H1 (cell line): ENCODE results near the gene STK33. TPM values are rescaled to one million over a fixed set of nuclear protein-coding genes. Genes with fewer than 3 reads are reported as not detected.

ENCODE experiments used
- CTCF ChIA-PET: fragments of 300-600 bp; sonication (Branson Sonifier 250); formaldehyde crosslinking; loops from one replicate; lab custom pipeline; 2021; ENCODE audit not compliant: partially characterized antibody; lab: Charles Lee
- POLR2A ChIA-PET: fragments of 300-600 bp; sonication (Branson Sonifier 250); formaldehyde crosslinking; loops from one replicate; lab custom pipeline; 2021; ENCODE audit warnings: inconsistent platforms; ENCODE audit not compliant: partially characterized antibody; lab: Charles Lee
- DNase-seq, 2 experiments: peaks; one replicate each; pipeline versions ENCODE4 v3.0.0 to v3.0.0-alpha.2; 2010 to 2022; ENCODE audit warnings: low spot score in 2 of 2, low read depth in 1 of 2, mixed read lengths in 1 of 2
- FAIRE-seq: peaks from 2 replicates; lab custom pipeline; 2011; peaks lifted over from hg19 to GRCh38; lab: Jason Lieb, UNC
- H2AFZ ChIP-seq: 2 replicates; pipeline ENCODE4 v1.8.1; 2012; ENCODE audit warnings: low read length, inconsistent platforms
- H2AK5ac ChIP-seq: 2 replicates; pipeline ENCODE4 v1.6.1; 2013; ENCODE audit warnings: low read depth, low read length
- H2BK120ac ChIP-seq: replicated peaks from 2 replicates; pipeline ENCODE3; 2013; ENCODE audit warnings: low read depth, low read length, inconsistent platforms
- H2BK12ac ChIP-seq: 2 replicates; pipeline ENCODE4 v1.6.1; 2013; ENCODE audit warnings: low read depth, low read length
- H2BK15ac ChIP-seq: 2 replicates; pipeline ENCODE4 v1.6.1; 2013; ENCODE audit warnings: low read length
- H2BK20ac ChIP-seq: 2 replicates; pipeline ENCODE4 v1.6.1; 2013; ENCODE audit warnings: low read length
- H2BK5ac ChIP-seq: 2 replicates; pipeline ENCODE4 v1.6.1; 2013; ENCODE audit warnings: low read depth, low read length
- H3K14ac ChIP-seq: 2 replicates; pipeline ENCODE4 v1.6.1; 2013; ENCODE audit warnings: inconsistent platforms; ENCODE audit not compliant: insufficient read length
- H3K18ac ChIP-seq: 2 replicates; pipeline ENCODE4 v1.6.1; 2013; ENCODE audit warnings: low read length; ENCODE audit errors: extremely low read depth
- H3K23ac ChIP-seq: 2 replicates; pipeline ENCODE4 v1.6.1; 2013; ENCODE audit warnings: inconsistent platforms; ENCODE audit not compliant: insufficient read length
- H3K23me2 ChIP-seq: 2 replicates; pipeline ENCODE4 v1.6.1; 2013; ENCODE audit warnings: low read depth, low read length
- H3K27ac ChIP-seq: 2 replicates; pipeline ENCODE4 v1.6.1; 2011; ENCODE audit warnings: low read depth, low read length, inconsistent platforms
- H3K27me3 ChIP-seq, 4 experiments: replicated peaks in 1 of 4; 1 replicate in 1 of 4; 2 replicates in 3 of 4; pipeline versions ENCODE4 v1.6.1 to v1.8.1; 2011 to 2013; ENCODE audit warnings: low read length in 3 of 4, mild to moderate bottlenecking in 3 of 4, inconsistent platforms in 2 of 4, mixed read lengths in 2 of 4, moderate library complexity in 1 of 4; ENCODE audit not compliant: control insufficient read depth in 3 of 4, insufficient read depth in 3 of 4; ENCODE audit errors: extremely low read depth in 1 of 4
- H3K36me3 ChIP-seq, 4 experiments: 2 replicates each; pipeline versions ENCODE4 v1.6.1 to v1.8.1; 2011 to 2013; ENCODE audit warnings: mild to moderate bottlenecking in 4 of 4, low read length in 3 of 4, moderate library complexity in 2 of 4, control low read depth in 1 of 4, inconsistent platforms in 1 of 4; ENCODE audit not compliant: insufficient read depth in 4 of 4, control insufficient read depth in 2 of 4
- H3K4ac ChIP-seq: replicated peaks from 2 replicates; pipeline ENCODE3; 2013; ENCODE audit warnings: low read length, low read depth, mixed read lengths, inconsistent platforms; ENCODE audit not compliant: insufficient read length
- H3K4me1 ChIP-seq, 4 experiments: replicated peaks in 1 of 4; 1 replicate in 1 of 4; 2 replicates in 3 of 4; pipeline versions ENCODE4 v1.6.1 to v1.8.1; 2011 to 2013; ENCODE audit warnings: low read length in 3 of 4, inconsistent platforms in 2 of 4, mixed read lengths in 1 of 4; ENCODE audit not compliant: insufficient read depth in 4 of 4, control insufficient read depth in 3 of 4
- H3K4me2 ChIP-seq, 2 experiments: 2 replicates each; pipeline versions ENCODE4 v1.6.1 to v1.8.1; 2011 to 2013; ENCODE audit warnings: low read depth in 2 of 2, low read length in 2 of 2, control low read depth in 1 of 2, inconsistent platforms in 1 of 2, mild to moderate bottlenecking in 1 of 2; ENCODE audit not compliant: insufficient read depth in 1 of 2
- H3K4me3 ChIP-seq, 4 experiments: fragments of 200-600, 300-600 bp in 1 of 4; sonication (generic), shearing (Covaris generic), sonication (Bioruptor Twin) in 1 of 4; 2 replicates each; pipeline versions ENCODE4 v1.5.1 to v1.8.1; 2011 to 2016; ENCODE audit warnings: low read length in 4 of 4, low read depth in 3 of 4, control low read depth in 2 of 4, inconsistent platforms in 2 of 4, mild to moderate bottlenecking in 2 of 4, mixed read lengths in 1 of 4, moderate library complexity in 1 of 4; ENCODE audit not compliant: insufficient read depth in 2 of 4; ENCODE audit errors: extremely low read depth in 1 of 4
- H3K56ac ChIP-seq: replicated peaks from 2 replicates; pipeline ENCODE3; 2013; ENCODE audit warnings: low read depth, mild to moderate bottlenecking, mixed read lengths, low read length, inconsistent platforms; ENCODE audit not compliant: insufficient read length
- H3K79me1 ChIP-seq: 2 replicates; pipeline ENCODE4 v1.6.1; 2013; ENCODE audit warnings: low read depth, low read length, control low read depth
- H3K79me2 ChIP-seq, 2 experiments: 2 replicates each; pipeline versions ENCODE4 v1.6.1 to v1.8.1; 2012 to 2013; ENCODE audit warnings: low read length in 2 of 2, mild to moderate bottlenecking in 2 of 2, inconsistent platforms in 1 of 2; ENCODE audit not compliant: insufficient read depth in 2 of 2, control insufficient read depth in 1 of 2
- H3K9ac ChIP-seq, 4 experiments: replicated peaks in 1 of 4; 1 replicate in 1 of 4; 2 replicates in 3 of 4; pipeline versions ENCODE4 v1.6.1 to v1.8.1; 2011 to 2013; ENCODE audit warnings: low read depth in 3 of 4, low read length in 3 of 4, control low read depth in 2 of 4, mild to moderate bottlenecking in 2 of 4, moderate library complexity in 2 of 4, inconsistent platforms in 1 of 4; ENCODE audit errors: extremely low read depth in 1 of 4
- H3K9me3 ChIP-seq, 2 experiments: 2 replicates each; pipeline versions ENCODE4 v1.6.1 to v1.8.1; 2012 to 2013; ENCODE audit warnings: mild to moderate bottlenecking in 2 of 2, moderate library complexity in 2 of 2, control low read depth in 1 of 2, inconsistent platforms in 1 of 2, low read depth in 1 of 2, low read length in 1 of 2, mixed read lengths in 1 of 2; ENCODE audit not compliant: insufficient read depth in 2 of 2
- H4K20me1 ChIP-seq, 2 experiments: replicated peaks in 1 of 2; 2 replicates each; pipeline versions ENCODE3 to v1.8.1; 2011 to 2013; ENCODE audit warnings: inconsistent platforms in 2 of 2, low read length in 2 of 2, mild to moderate bottlenecking in 1 of 2; ENCODE audit not compliant: insufficient read depth in 2 of 2, control insufficient read depth in 1 of 2
- H4K5ac ChIP-seq: 2 replicates; pipeline ENCODE4 v1.6.1; 2013; ENCODE audit warnings: low read length, low read depth, mixed read lengths, inconsistent platforms; ENCODE audit not compliant: insufficient read length
- H4K8ac ChIP-seq: 2 replicates; pipeline ENCODE4 v1.8.0; 2013; ENCODE audit warnings: mild to moderate bottlenecking, moderate library complexity, low read length, inconsistent platforms; ENCODE audit not compliant: insufficient read depth; ENCODE audit errors: extremely low read depth
- H4K91ac ChIP-seq: replicated peaks from 2 replicates; pipeline ENCODE3; 2013; ENCODE audit warnings: low read length, mixed read lengths, inconsistent platforms; ENCODE audit not compliant: insufficient read length
- E2F6 ChIP-seq: IDR thresholded peaks from 2 replicates; pipeline ENCODE4 v1.6.1; 2012; ENCODE audit warnings: inconsistent platforms
- EP300 ChIP-seq, 2 experiments: IDR thresholded peaks; 1 replicate in 1 of 2; 2 replicates in 1 of 2; pipeline ENCODE4 v1.6.1; 2011 to 2012; ENCODE audit warnings: low read depth in 2 of 2, low read length in 2 of 2, mild to moderate bottlenecking in 2 of 2, borderline replicate concordance in 1 of 2, inconsistent platforms in 1 of 2, moderate library complexity in 1 of 2
- EZH2 ChIP-seq: fragments of 200-600 bp; sonication (generic); IDR thresholded peaks from 2 replicates; pipeline ENCODE4 v1.7.1; 2012; ENCODE audit warnings: low read depth, mild to moderate bottlenecking, moderate library complexity, low read length, inconsistent platforms; ENCODE audit not compliant: severe bottlenecking
- GTF2F1 ChIP-seq: IDR thresholded peaks from 2 replicates; pipeline ENCODE4 v1.6.1; 2012; ENCODE audit warnings: low read depth, low read length, improper control_type of control experiment, borderline replicate concordance
- JUN ChIP-seq: IDR thresholded peaks from 2 replicates; pipeline ENCODE4 v1.6.1; 2011; ENCODE audit warnings: low read depth, mild to moderate bottlenecking, improper control_type of control experiment, low read length
- SIN3A ChIP-seq, 2 experiments: IDR thresholded peaks in 1 of 2; conservative IDR thresholded peaks in 1 of 2; 2 replicates each; pipeline ENCODE4 v1.6.1; 2011 to 2012; ENCODE audit warnings: low read length in 2 of 2, improper control_type of control experiment in 1 of 2, low read depth in 1 of 2, mild to moderate bottlenecking in 1 of 2
- SRF ChIP-seq: IDR thresholded peaks from 2 replicates; pipeline ENCODE4 v1.6.1; 2011; ENCODE audit warnings: mild to moderate bottlenecking, low read depth, low read length, moderate library complexity
- SUZ12 ChIP-seq: fragments of 200-600 bp; sonication (generic); IDR thresholded peaks from 2 replicates; pipeline ENCODE4 v1.6.1; 2012; ENCODE audit warnings: mild to moderate bottlenecking, inconsistent platforms, low read length, moderate library complexity, mixed read lengths
- TEAD4 ChIP-seq: IDR thresholded peaks from 2 replicates; pipeline ENCODE4 v1.6.1; 2012; ENCODE audit warnings: low read depth, low read length, inconsistent platforms, mixed read lengths
- WGBS, 2 experiments: shearing (Covaris generic) in 1 of 2; methylation state at CpG; one replicate each; pipeline versions ENCODE4 v1.1.6 to v1.1.7; 2013 to 2015; ENCODE audit warnings: low lambda C conversion rate in 2 of 2, mixed read lengths in 2 of 2, inconsistent platforms in 1 of 2, low coverage in 1 of 2, missing lambda C conversion rate in 1 of 2; ENCODE audit not compliant: insufficient replicate concordance in 2 of 2, insufficient coverage in 1 of 2, insufficient read length in 1 of 2; ENCODE audit errors: extremely low coverage in 1 of 2, missing lambda C conversion rate in 1 of 2; 5-methylcytosine and 5-hydroxymethylcytosine counted together
- polyA plus RNA-seq, 7 experiments: library from polyadenylated mRNA; depleted of rRNA in 3 of 7; stranded (reverse) in 5 of 7; unstranded in 2 of 7; fragments of >200 nt in 5 of 7; fragments of 200-250 nt in 2 of 7; gene quantifications; 1 replicate in 5 of 7; 2 replicates in 1 of 7; 4 replicates in 1 of 7; pipeline versions ENCODE4 v1.2.1 to v1.2.3, GENCODE V29; 2011 to 2013; ENCODE audit warnings: missing spikeins in 2 of 7, mixed read lengths in 2 of 7
- total RNA-seq: library from RNA; stranded (reverse); fragmentation: NEBNext Ultra II Directional; extraction: Animal tissue kit (Norgen Biotek cat#: 25700); gene quantifications from 2 replicates; pipeline ENCODE4 v1.2.1, GENCODE V29; 2021
- TF ChIP-seq, protein P1 (sequence below): IDR thresholded peaks from 2 replicates; pipeline ENCODE4 v1.6.1; 2011; ENCODE audit warnings: low read depth, mild to moderate bottlenecking, low read length; ENCODE audit not compliant: insufficient read depth

STK33 gene
- total and polyA plus RNA-seq, 2 of the 8 experiments (the other 6 are each of a cell fraction or from before 2014, with no cell fraction given), result 8.8 to 25.1 TPM

DNA sequence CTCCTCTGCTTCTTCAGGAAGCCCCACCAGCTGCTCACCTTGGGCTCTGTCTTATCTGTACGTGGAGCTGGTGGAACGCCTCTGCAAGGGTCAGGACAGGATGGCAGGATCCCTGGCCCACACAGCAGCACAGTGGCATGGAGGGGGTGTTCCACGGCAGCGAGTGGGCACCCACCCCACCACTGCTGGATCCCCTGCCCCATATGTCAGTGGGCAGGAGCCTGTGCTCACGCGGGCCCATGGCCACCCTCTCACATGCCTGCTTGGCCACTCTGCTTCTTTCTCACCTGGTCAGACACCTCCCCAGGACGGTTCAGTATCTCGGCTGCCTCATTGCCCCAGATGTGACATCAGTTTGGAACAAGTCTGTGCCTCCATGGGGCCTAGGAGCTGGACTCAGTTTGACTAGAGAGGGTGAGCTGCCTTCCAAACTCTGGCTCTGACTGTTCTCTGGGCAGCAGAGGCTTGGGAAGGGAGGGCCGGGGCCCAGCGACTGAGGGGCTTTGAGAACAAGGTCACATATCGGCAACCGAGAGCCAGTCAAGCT, 232.3 kb downstream of the STK33 start:
- Histone ChIP-seq H3K9ac (no peak overlapping the region), H3K27ac (no peak overlapping the region), H3K79me1 (no peaks in the 10 kb centered on the region; the same call in 1 of the 2 replicates), H3K23me2 (no peaks in the 10 kb centered on the region), H3K14ac (no peak overlapping the region), H3K27me3 (no peaks in the 10 kb centered on the region), H2BK15ac (0 out of 2 replicates have a peak overlapping the region, but pooled peaks have one; percentile 46), H3K79me2 (no peaks in the 10 kb centered on the region), H3K56ac (no peak overlapping the region), H3K4me3 (no peak overlapping the region), H2BK20ac (no peak overlapping the region), H2AFZ (no peak overlapping the region), H3K4me2 (no peak overlapping the region), H4K20me1 (no peaks in the 10 kb centered on the region), H2BK12ac (no peak overlapping the region), H4K8ac (no peak overlapping the region), H3K23ac (no peak overlapping the region), H2AK5ac (no peak overlapping the region), H2BK5ac (no peak overlapping the region), H4K5ac (no peak overlapping the region), H3K18ac (no peak overlapping the region; the same call in 1 of the 2 replicates), H4K91ac (no peak overlapping the region), H3K4me1 (no peaks in the 10 kb centered on the region; a peak in 2 of 7 replicates), H3K36me3 (no peaks in the 10 kb centered on the region), H3K9me3 (no peaks in the 10 kb centered on the region), H3K4ac (no peak overlapping the region), H2BK120ac (no peak overlapping the region)
- CTCF ChIA-PET, result interaction anchor here (0.6 to 1.9 kb wide), 6 partner anchors 22 to 205 kb away, joined by 3 to 10 read pairs (median 4); partner anchors contain the start of gene LMO1
- POLR2A ChIA-PET, result interaction anchor here (1.7 kb wide), 1 partner anchor 10 kb away, joined by 3 read pairs; no protein-coding TSS in a partner anchor
- FAIRE-seq (no peak), DNase-seq (no peak)
- WGBS, 2 experiments, result 92% methylated on average over 12 of the region's 12 CpGs; no CpG with 5 or more reads in 1 of the 2 experiments
- TF ChIP-seq E2F6, result no peak
- TF ChIP-seq GTF2F1, result no peak
- no peak for TF ChIP-seq EZH2
- no peak for TF ChIP-seq SRF
- TF ChIP-seq EP300 (IDR thresholded peaks at IDR 0.05; ENCODE audit: borderline replicate concordance in 1 of 2, low read depth in 2 of 2, low read length in 2 of 2), result no peak
- TF ChIP-seq JUN, result no peak
- no peak for TF ChIP-seq TEAD4
- TF ChIP-seq SIN3A (conservative IDR thresholded peaks at IDR 0.05 in 1 of 2, IDR thresholded peaks at IDR 0.05 in 1 of 2; ENCODE audit: low read depth in 1 of 2, low read length in 2 of 2), result no peak
- TF ChIP-seq SUZ12, result no peak
- TF ChIP-seq, protein P1, sequence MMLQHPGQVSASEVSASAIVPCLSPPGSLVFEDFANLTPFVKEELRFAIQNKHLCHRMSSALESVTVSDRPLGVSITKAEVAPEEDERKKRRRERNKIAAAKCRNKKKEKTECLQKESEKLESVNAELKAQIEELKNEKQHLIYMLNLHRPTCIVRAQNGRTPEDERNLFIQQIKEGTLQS, result no peak
